Testis (tissue), 2 donors: Measurements from ENCODE around the gene PTPRN2.

Experiments
- CTCF ChIP-seq, 3 experiments: fragments of 450-650 bp in 2 of 3; fragments of 200-600 bp in 1 of 3; sonication (generic) in 1 of 3; IDR thresholded peaks; one replicate each; pipeline ENCODE4 v1.5.1; 2016 to 2019; ENCODE audit warnings: antibody characterized with exemption in 3 of 3, mild to moderate bottlenecking in 2 of 3, moderate library complexity in 1 of 3
- POLR2A ChIP-seq: fragments of 450-650 bp; IDR thresholded peaks from one replicate; pipeline ENCODE4 v1.6.1; 2017; ENCODE audit warnings: antibody characterized with exemption, mild to moderate bottlenecking, moderate library complexity

GRCh38 chr7:157527686-157528085, 1059.9 kb downstream of the PTPRN2 start:
- TF ChIP-seq POLR2A (no peak), CTCF (IDR thresholded peaks at IDR 0.05) (no peak)
